Mesendoderm (in vitro differentiated cells): ENCODE data around the gene KCNK5.

Source experiments
- DNase-seq: peaks from one replicate; pipeline ENCODE4 v3.0.0; 2013
- H2AK5ac ChIP-seq: 2 replicates; pipeline ENCODE4 v1.6.1; 2013; ENCODE audit warnings: low read length, inconsistent platforms
- H2BK120ac ChIP-seq: 2 replicates; pipeline ENCODE4 v1.6.1; 2013; ENCODE audit warnings: low read depth, mild to moderate bottlenecking, low read length, moderate library complexity, mixed read lengths
- H2BK15ac ChIP-seq: replicated peaks from 2 replicates; pipeline ENCODE4 v1.6.1; 2013; ENCODE audit warnings: low read depth, mild to moderate bottlenecking, moderate library complexity
- H2BK5ac ChIP-seq: 2 replicates; pipeline ENCODE4 v1.6.1; 2013; ENCODE audit warnings: low read length, inconsistent platforms
- H3K18ac ChIP-seq: 2 replicates; pipeline ENCODE4 v1.6.1; 2013; ENCODE audit warnings: mild to moderate bottlenecking, low read length, mixed read lengths
- H3K23ac ChIP-seq: one replicate; pipeline ENCODE4 v1.6.1; 2013; ENCODE audit warnings: low read length
- H3K27ac ChIP-seq: 2 replicates; pipeline ENCODE4 v1.5.1; 2013; ENCODE audit warnings: low read depth, mild to moderate bottlenecking, inconsistent platforms, low read length, moderate library complexity
- H3K27me3 ChIP-seq: 2 replicates; pipeline ENCODE4 v1.6.1; 2013; ENCODE audit warnings: low read length, control low read depth, mild to moderate bottlenecking, inconsistent platforms; ENCODE audit not compliant: insufficient read depth, poor library complexity
- H3K36me3 ChIP-seq: 2 replicates; pipeline ENCODE4 v1.6.1; 2013; ENCODE audit warnings: low read length, inconsistent platforms; ENCODE audit not compliant: control insufficient read depth, insufficient read depth
- H3K4ac ChIP-seq: one replicate; pipeline ENCODE4 v1.6.1; 2013; ENCODE audit warnings: low read depth, mild to moderate bottlenecking, low read length, moderate library complexity
- H3K4me1 ChIP-seq: 2 replicates; pipeline ENCODE4 v1.6.1; 2013; ENCODE audit warnings: low read depth, low read length, inconsistent platforms; ENCODE audit not compliant: control insufficient read depth
- H3K4me2 ChIP-seq: 2 replicates; pipeline ENCODE4 v1.6.1; 2013; ENCODE audit warnings: low read length
- H3K4me3 ChIP-seq: 2 replicates; pipeline ENCODE4 v1.5.1; 2013; ENCODE audit warnings: mild to moderate bottlenecking, low read length
- H3K56ac ChIP-seq: one replicate; pipeline ENCODE4 v1.6.1; 2013; ENCODE audit warnings: low read length
- H3K79me1 ChIP-seq: 2 replicates; pipeline ENCODE4 v1.6.1; 2013; ENCODE audit warnings: low read length, inconsistent platforms
- H3K79me2 ChIP-seq: 2 replicates; pipeline ENCODE4 v1.6.1; 2013; ENCODE audit warnings: mild to moderate bottlenecking, low read length; ENCODE audit not compliant: control insufficient read depth, insufficient read depth
- H3K9ac ChIP-seq: 2 replicates; pipeline ENCODE4 v1.6.1; 2013; ENCODE audit warnings: low read length, inconsistent platforms
- H4K5ac ChIP-seq: one replicate; pipeline ENCODE4 v1.6.1; 2013; ENCODE audit warnings: low read length
- H4K8ac ChIP-seq: one replicate; pipeline ENCODE4 v1.6.1; 2013; ENCODE audit warnings: low read depth, mild to moderate bottlenecking, control low read depth, low read length, moderate library complexity
- WGBS: extraction: QIAGEN DNeasy Blood & Tissue Kit; methylation state at CpG from one replicate; pipeline ENCODE4 v1.1.7; 2013; ENCODE audit warnings: low lambda C conversion rate, missing lambda C conversion rate; ENCODE audit not compliant: insufficient coverage; ENCODE audit errors: extremely low coverage; 5-methylcytosine and 5-hydroxymethylcytosine counted together

Gene KCNK5

GRCh38 chr6:39224011-39224410, 5.3 kb downstream of the KCNK5 start:
- Histone ChIP-seq H3K4me3 (no peak overlapping the region), H3K9ac (no peak overlapping the region), H3K23ac (no peak overlapping the region), H4K8ac (no peak overlapping the region), H4K5ac (no peak overlapping the region), H3K18ac (no peak overlapping the region), H3K4ac (no peak overlapping the region), H3K27me3 (no peaks in the 10 kb centered on the region), H2BK15ac (no peak overlapping the region), H3K79me2 (peaks cover 72% of the 10 kb centered on the region), H3K4me2 (no peak overlapping the region), H3K27ac (no peak overlapping the region), H2BK5ac (no peak overlapping the region), H3K36me3 (no peaks in the 10 kb centered on the region), H3K4me1 (peaks cover 38% of the 10 kb centered on the region), H3K79me1 (peaks cover 54% of the 10 kb centered on the region), H2BK120ac (no peak overlapping the region), H3K56ac (no peak overlapping the region), H2AK5ac (no peak overlapping the region)
- WGBS: no CpG with 5 or more reads among the region's 2 CpGs
- DNase-seq: no peak

DNA sequence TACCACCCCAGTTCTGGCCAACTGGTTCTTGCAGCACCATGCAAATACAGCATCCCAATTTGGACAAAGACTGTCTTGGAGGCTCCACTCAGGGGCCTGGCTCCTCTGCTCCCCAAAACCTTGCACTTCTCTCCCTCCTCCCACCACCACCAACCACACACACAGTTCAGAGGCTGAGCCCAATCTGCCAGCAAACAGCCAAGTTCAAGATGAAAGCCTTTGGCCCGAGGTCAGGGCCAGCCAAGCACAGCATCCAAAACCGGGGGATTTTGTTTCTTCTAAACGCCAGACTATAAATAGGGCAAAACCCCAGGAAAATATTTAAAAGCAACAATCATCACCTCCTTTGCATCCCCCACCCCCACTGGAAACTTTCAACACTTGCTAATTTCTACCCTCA, 5.7 kb downstream of the KCNK5 start:
- H3K79me2 ChIP-seq: peaks cover 76% of the 10 kb centered on the region
- peaks cover 38% of the 10 kb centered on the region for H3K4me1 ChIP-seq
- no peak overlapping the region for H3K18ac ChIP-seq
- no peak overlapping the region for H4K8ac ChIP-seq
- no peak overlapping the region for H3K4ac ChIP-seq
- peaks cover 57% of the 10 kb centered on the region for H3K79me1 ChIP-seq
- H3K9ac ChIP-seq: no peak overlapping the region
- no peaks in the 10 kb centered on the region for H3K27me3 ChIP-seq
- no CpG with 5 or more reads among the region's 3 CpGs for WGBS
- H3K23ac ChIP-seq: no peak overlapping the region
- no peak overlapping the region for H4K5ac ChIP-seq
- H2BK15ac ChIP-seq: no peak overlapping the region
- H2AK5ac ChIP-seq: no peak overlapping the region
- no peak overlapping the region for H3K4me3 ChIP-seq
- no peak overlapping the region for H2BK120ac ChIP-seq
- no peak for DNase-seq
- no peak overlapping the region for H3K4me2 ChIP-seq
- no peak overlapping the region for H3K27ac ChIP-seq
- no peak overlapping the region for H2BK5ac ChIP-seq
- no peak overlapping the region for H3K56ac ChIP-seq
- no peaks in the 10 kb centered on the region for H3K36me3 ChIP-seq

GRCh38 chr6:39223061-39223460, 6.2 kb downstream of the KCNK5 start:
- no CpG with 5 or more reads among the region's 5 CpGs for WGBS

GRCh38 chr6:39221779-39222641, 7.3 kb downstream of the KCNK5 start:
- peaks cover 37% of the 10 kb centered on the region for H3K4me1 ChIP-seq
- no peak overlapping the region for H4K5ac ChIP-seq
- peaks cover 55% of the 10 kb centered on the region for H3K79me1 ChIP-seq
- no peak overlapping the region for H3K27ac ChIP-seq
- no peak overlapping the region for H4K8ac ChIP-seq
- no peaks in the 10 kb centered on the region for H3K36me3 ChIP-seq
- no CpG with 5 or more reads among the region's 7 CpGs for WGBS
- peak overlapping the region; percentile 6 for H3K18ac ChIP-seq
- H3K9ac ChIP-seq: no peak overlapping the region
- no peak overlapping the region for H2BK5ac ChIP-seq
- DNase-seq: no peak
- H3K23ac ChIP-seq: peak overlapping the region; percentile 9
- H2AK5ac ChIP-seq: no peak overlapping the region
- no peak overlapping the region for H3K4ac ChIP-seq
- no peaks in the 10 kb centered on the region for H3K27me3 ChIP-seq
- no peak overlapping the region for H3K4me2 ChIP-seq
- H3K56ac ChIP-seq: peak overlapping the region; percentile 5
- peaks cover 69% of the 10 kb centered on the region for H3K79me2 ChIP-seq
- H2BK15ac ChIP-seq: no peak overlapping the region
- H2BK120ac ChIP-seq: no peak overlapping the region
- H3K4me3 ChIP-seq: no peak overlapping the region

More at GRCh38 chr6:39223061-39223460, 6.2 kb downstream of the KCNK5 start:
- Histone ChIP-seq H2BK5ac (no peak overlapping the region), H3K36me3 (no peaks in the 10 kb centered on the region), H3K23ac (no peak overlapping the region), H3K9ac (no peak overlapping the region), H3K27me3 (no peaks in the 10 kb centered on the region), H3K27ac (no peak overlapping the region), H3K18ac (no peak overlapping the region), H3K79me1 (peaks cover 60% of the 10 kb centered on the region), H4K5ac (no peak overlapping the region), H3K4me3 (no peak overlapping the region), H3K56ac (no peak overlapping the region), H4K8ac (no peak overlapping the region), H3K4me1 (peaks cover 38% of the 10 kb centered on the region), H3K4ac (no peak overlapping the region), H2BK15ac (no peak overlapping the region), H3K79me2 (peaks cover 77% of the 10 kb centered on the region), H2AK5ac (no peak overlapping the region), H3K4me2 (no peak overlapping the region), H2BK120ac (no peak overlapping the region)
- DNase-seq: no peak

- H3K23ac ChIP-seq: no peak overlapping the region
- no peaks in the 10 kb centered on the region for H3K36me3 ChIP-seq
- H2BK5ac ChIP-seq: no peak overlapping the region
- H3K18ac ChIP-seq: no peak overlapping the region
- peaks cover 39% of the 10 kb centered on the region for H3K4me1 ChIP-seq
- no peak overlapping the region for H2BK120ac ChIP-seq
- H3K79me1 ChIP-seq: peaks cover 55% of the 10 kb centered on the region
- no CpG with 5 or more reads among the region's 3 CpGs for WGBS
- H3K56ac ChIP-seq: no peak overlapping the region
- H2BK15ac ChIP-seq: no peak overlapping the region
- H2AK5ac ChIP-seq: no peak overlapping the region
- no peak for DNase-seq
- no peak overlapping the region for H4K5ac ChIP-seq
- no peak overlapping the region for H3K27ac ChIP-seq
- no peaks in the 10 kb centered on the region for H3K27me3 ChIP-seq
- no peak overlapping the region for H3K4me3 ChIP-seq
- H3K79me2 ChIP-seq: peaks cover 68% of the 10 kb centered on the region
- no peak overlapping the region for H3K4ac ChIP-seq
- no peak overlapping the region for H3K9ac ChIP-seq
- H3K4me2 ChIP-seq: no peak overlapping the region
- no peak overlapping the region for H4K8ac ChIP-seq
These were observed 8.2 kb downstream of the KCNK5 start for GRCh38 chr6:39221115-39221514.
